Esophagus muscularis mucosa (tissue), 3 donors: Measurements from ENCODE around the gene ZCWPW1.

ENCODE experiments used
- CTCF ChIP-seq, 3 experiments: fragments of 200-600 bp in 2 of 3; fragments of 450-650 bp in 1 of 3; sonication (generic) in 2 of 3; IDR thresholded peaks; one replicate each; pipeline ENCODE4 v1.5.1; 2017 to 2019; ENCODE audit warnings: antibody characterized with exemption in 3 of 3, mild to moderate bottlenecking in 2 of 3, moderate library complexity in 1 of 3
- POLR2A ChIP-seq: fragments of 450-650 bp; IDR thresholded peaks from one replicate; pipeline ENCODE4 v1.6.1; 2017; ENCODE audit warnings: antibody characterized with exemption, moderate library complexity, mild to moderate bottlenecking, low read depth

GRCh38 chr7:100472854-100473499 is 44.5 kb upstream of the ZCWPW1 start:
- TF ChIP-seq POLR2A (no peak), CTCF (IDR thresholded peaks at IDR 0.05) (no peak)
